GM12872 (cell line): ENCODE measurements around the gene KCNK6.

Experiments
- TF ChIP-seq, protein P1 (sequence below): IDR thresholded peaks from 3 replicates; pipeline ENCODE4 v1.5.1; 2011; ENCODE audit warnings: low read depth, mild to moderate bottlenecking, low read length, moderate library complexity; ENCODE audit not compliant: insufficient read depth

Gene KCNK6

DNA sequence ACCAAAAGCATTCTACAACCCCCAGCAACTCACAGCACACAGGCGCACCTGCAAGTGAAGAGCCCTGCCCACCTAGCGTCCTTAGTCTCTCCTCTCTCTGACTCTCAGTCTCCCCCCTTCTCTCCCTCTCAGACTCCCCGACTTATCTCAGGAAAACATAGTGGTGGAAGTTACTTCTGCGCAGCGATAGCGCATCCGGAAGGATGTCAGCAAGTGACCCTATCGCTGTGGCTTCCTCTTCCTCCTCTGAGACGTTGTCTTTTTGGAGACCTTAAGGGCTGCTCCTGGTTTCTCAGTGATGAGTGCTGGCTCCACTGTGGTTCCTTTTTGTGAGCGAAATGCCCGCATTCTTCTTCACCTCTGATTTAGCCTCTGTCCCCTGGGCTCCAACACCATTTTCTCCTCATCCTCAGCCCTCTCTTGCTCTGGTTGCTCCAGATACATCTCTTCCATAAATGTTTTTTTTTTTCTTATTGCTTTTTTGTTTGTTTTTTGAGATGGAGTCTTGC is 2.5 kb upstream of the KCNK6 start:
- TF ChIP-seq, protein P1, sequence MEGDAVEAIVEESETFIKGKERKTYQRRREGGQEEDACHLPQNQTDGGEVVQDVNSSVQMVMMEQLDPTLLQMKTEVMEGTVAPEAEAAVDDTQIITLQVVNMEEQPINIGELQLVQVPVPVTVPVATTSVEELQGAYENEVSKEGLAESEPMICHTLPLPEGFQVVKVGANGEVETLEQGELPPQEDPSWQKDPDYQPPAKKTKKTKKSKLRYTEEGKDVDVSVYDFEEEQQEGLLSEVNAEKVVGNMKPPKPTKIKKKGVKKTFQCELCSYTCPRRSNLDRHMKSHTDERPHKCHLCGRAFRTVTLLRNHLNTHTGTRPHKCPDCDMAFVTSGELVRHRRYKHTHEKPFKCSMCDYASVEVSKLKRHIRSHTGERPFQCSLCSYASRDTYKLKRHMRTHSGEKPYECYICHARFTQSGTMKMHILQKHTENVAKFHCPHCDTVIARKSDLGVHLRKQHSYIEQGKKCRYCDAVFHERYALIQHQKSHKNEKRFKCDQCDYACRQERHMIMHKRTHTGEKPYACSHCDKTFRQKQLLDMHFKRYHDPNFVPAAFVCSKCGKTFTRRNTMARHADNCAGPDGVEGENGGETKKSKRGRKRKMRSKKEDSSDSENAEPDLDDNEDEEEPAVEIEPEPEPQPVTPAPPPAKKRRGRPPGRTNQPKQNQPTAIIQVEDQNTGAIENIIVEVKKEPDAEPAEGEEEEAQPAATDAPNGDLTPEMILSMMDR, result no peak

DNA sequence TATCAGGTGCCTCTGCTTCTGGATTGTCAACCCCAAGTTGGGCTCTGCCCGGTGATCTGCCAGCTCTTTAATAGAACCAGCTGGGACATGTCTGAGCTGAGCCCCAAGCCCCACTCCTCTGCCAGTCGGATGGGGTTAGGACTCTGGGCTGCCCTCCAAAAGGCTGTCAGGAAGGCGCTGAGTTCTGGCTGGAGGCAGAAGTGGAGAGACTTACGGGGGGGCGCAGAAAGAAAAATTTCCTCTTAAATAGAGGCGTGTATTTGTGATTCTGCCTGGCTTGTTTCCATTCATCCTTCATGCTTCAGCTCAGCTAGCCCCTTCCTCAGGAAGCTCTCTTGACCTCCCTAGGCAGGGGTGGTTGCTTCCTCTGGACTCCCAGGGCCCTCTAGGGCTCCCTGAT is 985 bp upstream of the KCNK6 start:
- TF ChIP-seq, protein P1, result no peak

DNA sequence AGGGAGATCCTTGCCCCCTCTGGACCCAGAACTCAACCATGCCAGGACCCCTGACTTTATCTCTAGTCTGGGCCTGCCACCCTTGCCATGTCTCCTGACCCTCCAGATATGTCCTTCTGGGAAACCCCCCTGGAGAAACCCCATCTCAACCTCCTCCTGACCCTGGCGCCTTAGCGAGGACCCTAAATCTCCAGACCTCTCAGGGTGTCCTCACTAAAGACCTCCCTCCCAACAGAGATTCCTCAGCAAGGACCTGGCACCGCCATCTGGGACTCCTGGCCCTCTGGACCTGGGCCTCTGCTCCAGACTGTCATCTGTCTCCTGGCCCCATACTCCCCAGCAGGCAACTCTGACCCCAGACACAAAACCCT is 1.3 kb downstream of the KCNK6 start:
- TF ChIP-seq, protein P1, result no peak

DNA sequence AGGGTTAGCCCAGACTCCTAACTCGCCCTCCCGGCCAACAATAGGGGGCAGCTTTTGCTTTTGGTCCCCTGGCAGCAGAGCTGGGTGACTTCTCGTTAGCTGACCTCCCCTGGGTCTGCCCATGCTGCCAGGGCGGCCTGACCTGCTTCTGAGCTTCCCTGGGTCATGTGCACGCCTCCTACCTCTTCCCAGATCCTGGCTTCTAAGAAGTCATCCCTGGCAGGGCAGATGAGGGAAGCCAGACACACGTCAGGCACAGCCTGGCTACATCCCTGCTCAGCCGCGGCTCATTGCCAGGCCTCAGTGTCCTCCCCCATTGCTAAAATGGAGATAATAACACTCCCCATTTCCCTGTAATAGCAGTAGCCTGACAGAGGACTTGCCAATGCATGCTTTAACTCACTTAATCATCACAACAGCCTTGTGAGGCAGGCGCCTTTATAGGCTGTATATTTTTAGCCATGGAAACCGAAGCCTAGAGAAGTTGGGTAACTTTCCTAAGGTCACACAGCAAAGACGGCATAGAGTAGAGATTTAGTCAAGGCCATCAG is 2.1 kb downstream of the KCNK6 start:
- TF ChIP-seq, protein P1, result no peak

DNA sequence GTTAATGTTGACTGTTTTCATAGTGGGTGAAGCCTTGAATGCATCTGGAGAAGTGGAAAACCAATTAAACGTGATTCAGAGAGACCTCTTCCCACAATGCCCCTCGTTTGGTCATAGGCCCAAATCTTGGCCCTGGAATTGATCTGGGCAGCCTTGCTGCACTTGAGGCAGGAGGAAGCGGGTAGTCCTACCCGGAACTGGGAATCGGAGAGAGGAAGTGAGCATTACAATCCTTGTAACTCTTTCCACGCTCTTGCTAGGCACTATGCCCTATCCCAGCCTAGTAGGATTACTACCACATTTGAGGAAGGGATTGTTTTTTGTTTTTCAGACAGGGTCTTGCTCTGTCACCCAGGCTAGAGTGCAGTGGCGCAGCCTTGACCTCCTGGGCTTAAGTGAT is 3.6 kb downstream of the KCNK6 start:
- TF ChIP-seq, protein P1, result no peak

DNA sequence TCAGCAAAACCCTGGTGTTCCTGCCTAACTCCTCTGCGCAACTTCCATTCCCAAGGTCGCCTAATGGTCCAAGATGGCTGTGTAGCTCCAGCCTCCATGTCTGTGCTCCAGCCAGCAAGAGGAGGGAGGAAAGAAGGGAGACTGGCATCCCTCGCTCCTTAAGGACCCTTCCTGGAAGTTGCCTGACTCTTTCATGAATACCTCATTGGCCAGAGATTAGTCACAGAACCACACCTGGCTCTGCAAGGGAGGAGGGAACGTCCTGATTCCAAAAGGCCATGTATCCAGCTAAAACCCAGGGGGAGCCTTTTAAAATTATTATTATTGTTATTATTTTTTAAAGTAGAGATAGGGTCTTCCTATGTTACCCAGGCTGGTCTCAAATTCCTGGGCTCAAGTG is 4.8 kb downstream of the KCNK6 start:
- TF ChIP-seq, protein P1, result no peak

DNA sequence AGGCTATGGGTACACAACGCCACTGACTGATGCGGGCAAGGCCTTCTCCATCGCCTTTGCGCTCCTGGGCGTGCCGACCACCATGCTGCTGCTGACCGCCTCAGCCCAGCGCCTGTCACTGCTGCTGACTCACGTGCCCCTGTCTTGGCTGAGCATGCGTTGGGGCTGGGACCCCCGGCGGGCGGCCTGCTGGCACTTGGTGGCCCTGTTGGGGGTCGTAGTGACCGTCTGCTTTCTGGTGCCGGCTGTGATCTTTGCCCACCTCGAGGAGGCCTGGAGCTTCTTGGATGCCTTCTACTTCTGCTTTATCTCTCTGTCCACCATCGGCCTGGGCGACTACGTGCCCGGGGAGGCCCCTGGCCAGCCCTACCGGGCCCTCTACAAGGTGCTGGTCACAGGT is 6.9 kb downstream of the KCNK6 start:
- TF ChIP-seq, protein P1, result no peak
